Panc1 (cell line): ENCODE results near the gene LPP. TPM values are rescaled to one million over a fixed set of nuclear protein-coding genes. Genes with fewer than 3 reads are reported as not detected.

ENCODE experiments used
- ATAC-seq: fragments of 200-7000 bp; cut with Tn5 transposase; 2 replicates; pipeline ENCODE4 v1.9.1; 2020; ENCODE audit warnings: mild to moderate bottlenecking, moderate library complexity
- Bru-seq: library from RNA; stranded (reverse); fragments of 400-500 nt; gene quantifications from one replicate; lab custom pipeline; 2021; lab: Mats Ljungman, UMichigan
- BruChase-seq, 2 experiments: library from RNA; stranded (reverse); fragments of 400-500 nt; gene quantifications; one replicate each; lab custom pipeline; 2021; lab: Mats Ljungman, UMichigan
- BruUV-seq: library from RNA; stranded (reverse); fragments of 400-500 nt; replicated peaks from 2 replicates; lab custom pipeline; 2021; lab: Mats Ljungman, UMichigan
- CTCF ChIA-PET: fragments of 300-600 bp; sonication (Branson Sonifier 250); formaldehyde crosslinking; loops from one replicate; lab custom pipeline; 2022; ENCODE audit warnings: antibody characterized with exemption; lab: Charles Lee
- POLR2A ChIA-PET: fragments of 300-600 bp; sonication (Branson Sonifier 250); formaldehyde crosslinking; loops from one replicate; lab custom pipeline; 2022; ENCODE audit warnings: antibody characterized with exemption; lab: Charles Lee
- DNase-seq: peaks from one replicate; pipeline ENCODE4 v3.0.0-alpha.2; 2010; ENCODE audit warnings: low read depth, low spot score
- H3K27ac ChIP-seq: 2 replicates; pipeline ENCODE4 v1.5.1; 2011; ENCODE audit warnings: mild to moderate bottlenecking, low read length, inconsistent platforms
- H3K27me3 ChIP-seq: fragments of 200-500 bp; sonication (Bioruptor generic); 2 replicates; pipeline ENCODE4 v1.6.0; 2014; ENCODE audit warnings: low read length, inconsistent platforms; ENCODE audit not compliant: control insufficient read depth, insufficient read depth
- H3K36me3 ChIP-seq: fragments of 200-500 bp; sonication (Bioruptor generic); 2 replicates; pipeline ENCODE4 v1.5.1; 2014; ENCODE audit warnings: inconsistent platforms, mild to moderate bottlenecking, low read length, moderate library complexity; ENCODE audit not compliant: control insufficient read depth, insufficient read depth
- H3K4me1 ChIP-seq: 2 replicates; pipeline ENCODE4 v1.5.1; 2011; ENCODE audit warnings: inconsistent platforms, mild to moderate bottlenecking, low read length, moderate library complexity; ENCODE audit not compliant: control insufficient read depth, insufficient read depth
- H3K4me3 ChIP-seq, 2 experiments: 2 replicates each; pipeline ENCODE4 v1.5.1; 2011 to 2012; ENCODE audit warnings: low read depth in 2 of 2, low read length in 2 of 2, mild to moderate bottlenecking in 2 of 2, inconsistent platforms in 1 of 2, moderate library complexity in 1 of 2
- H3K9me3 ChIP-seq: fragments of 200-500 bp; sonication (Bioruptor generic); 2 replicates; pipeline ENCODE4 v1.5.1; 2014; ENCODE audit warnings: low read depth, mild to moderate bottlenecking, inconsistent platforms, low read length, moderate library complexity; ENCODE audit not compliant: control insufficient read depth, insufficient read depth
- CTCF ChIP-seq: fragments of 450-650 bp; IDR thresholded peaks from 2 replicates; pipeline ENCODE4 v1.5.1; 2017; ENCODE audit warnings: mild to moderate bottlenecking
- POLR2AphosphoS5 ChIP-seq: IDR thresholded peaks from 2 replicates; pipeline ENCODE4 v1.6.1; 2012; ENCODE audit warnings: mild to moderate bottlenecking, low read depth, low read length, moderate library complexity
- REST ChIP-seq, 2 experiments: IDR thresholded peaks; 2 replicates each; pipeline ENCODE4 v1.6.1; 2011 to 2012; ENCODE audit warnings: low read depth in 2 of 2, control low read depth in 1 of 2, low read length in 1 of 2, mild to moderate bottlenecking in 1 of 2, moderate library complexity in 1 of 2; ENCODE audit not compliant: insufficient read depth in 1 of 2
- SIN3A ChIP-seq: IDR thresholded peaks from 2 replicates; pipeline ENCODE4 v1.6.1; 2012; ENCODE audit warnings: low read depth, mild to moderate bottlenecking, low read length, moderate library complexity, borderline replicate concordance; ENCODE audit not compliant: insufficient read depth
- TCF7L2 ChIP-seq: IDR thresholded peaks from 2 replicates; pipeline ENCODE4 v1.6.1; 2011; ENCODE audit warnings: mild to moderate bottlenecking, low read depth, low read length, inconsistent platforms
- in situ Hi-C: cut with HindIII; loops from 2 replicates; pipeline ENCODE4 v1.10.0; 2016; ENCODE audit warnings: low sequenced_read_pairs, low pct_unique_long_range_greater_than_20kb
- intact Hi-C: fragments of 100-400 bp; cut with micrococcal nuclease; formaldehyde crosslinking; loops from one replicate; pipeline ENCODE4 v1.10.0; 2022; ENCODE audit not compliant: unreplicated experiment
- long read RNA-seq: library from polyadenylated mRNA; unstranded; transcript quantifications from one replicate; pipeline ENCODE4 v2.0.0, GENCODE V29; 2021; ENCODE audit not compliant: unreplicated experiment
- polyA plus RNA-seq: library from polyadenylated mRNA; unstranded; fragments of >200 nt; gene quantifications from one replicate; pipeline ENCODE4 v1.2.1, GENCODE V29; 2012; ENCODE audit warnings: missing spikeins; ENCODE audit not compliant: insufficient read length
- total RNA-seq: library from RNA; stranded (reverse); gene quantifications from one replicate; pipeline ENCODE4 v1.2.1, GENCODE V29; 2021; ENCODE audit not compliant: unreplicated experiment

The LPP gene
- total RNA-seq: 90.0 TPM
- polyA plus RNA-seq: 13.9 TPM
- percentile 90 among the genes with signal in this experiment for Bru-seq, nascent RNA
- percentile 78 among the genes with signal in this experiment for BruChase-seq, experiment 1, labeled RNA remaining after a 2-hour chase
- percentile 82 among the genes with signal in this experiment for BruChase-seq, experiment 2, labeled RNA remaining after a 6-hour chase
- long read RNA-seq, partial matches to known transcripts: 24 of 41 reads
- long read RNA-seq, other reads (novel, unspliced or antisense): 17 of 41 reads

- no peak for DNase-seq
Measured at GRCh38 chr3:188154014-188154808, at the start of gene LPP. TSS of gene LPP (plus strand) at chr3:188154157. CDS start at chr3:188406121, 251,964 bp downstream.

More at GRCh38 chr3:188154014-188154808, at the start of gene LPP:
- Histone ChIP-seq H3K27ac (peak within 1 kb of the TSS; percentile 93), H3K4me1 (peaks cover 36% of the 10 kb centered on the region), H3K4me3 (peak within 1 kb of the TSS; percentile 81 to 95), H3K9me3 (no peaks in the 10 kb centered on the region), H3K27me3 (no peaks in the 10 kb centered on the region), H3K36me3 (no peaks in the 10 kb centered on the region)
- intact Hi-C loops: loop anchor here (5.0 to 10.0 kb wide), 2 partner anchors 111 to 407 kb away; partner anchors contain the start of gene BCL6
- ATAC-seq: peak; percentile 94
- in situ Hi-C loops: no loop called here
- BruUV-seq: no TSS peak
- TF ChIP-seq TCF7L2: no peak
- TF ChIP-seq REST (IDR thresholded peaks at IDR 0.05; ENCODE audit: insufficient read depth in 1 of 2, low read depth in 2 of 2, low read length in 1 of 2): no peak
- no peak; the same call in 1 of the 2 replicates for TF ChIP-seq POLR2AphosphoS5
- TF ChIP-seq CTCF: no peak; the same call in 1 of the 2 replicates
- TF ChIP-seq SIN3A: no peak; the same call in 1 of the 2 replicates
- ChIA-PET CTCF (interaction anchor here (1.6 kb wide), 1 partner anchor 414 kb away, joined by 3 read pairs; no protein-coding TSS in a partner anchor), POLR2A (interaction anchor here (0.6 to 1.0 kb wide), 2 partner anchors 100 to 141 kb away, joined by 4 read pairs; no protein-coding TSS in a partner anchor)
